Activated CD8-positive, alpha-beta T cell treated with anti-CD3 and anti-CD28 coated beads for 36 hours (primary cell): ENCODE data around the gene HRK. TPM values are rescaled to one million over a fixed set of nuclear protein-coding genes. Genes with fewer than 3 reads are reported as not detected.

ENCODE experiments used
- ATAC-seq: fragments of 200-7000 bp; cut with Tn5 transposase; one replicate; pipeline ENCODE4 v1.10.0; 2021; ENCODE audit warnings: mild to moderate bottlenecking, moderate library complexity
- CTCF ChIA-PET: fragments of 350-600 bp; sonication (Branson Sonifier 250); formaldehyde crosslinking; loops from one replicate; lab custom pipeline; 2021; ENCODE audit warnings: antibody characterized with exemption; lab: Charles Lee
- POLR2A ChIA-PET: fragments of 350-600 bp; sonication (Branson Sonifier 250); formaldehyde crosslinking; loops from one replicate; lab custom pipeline; 2021; ENCODE audit warnings: antibody characterized with exemption; lab: Charles Lee
- DNase-seq: peaks from one replicate; pipeline ENCODE4 v3.0.0-alpha.2; 2020
- H3K27ac Mint-ChIP-seq: one replicate; pipeline ENCODE4 v1.8.0; 2021; ENCODE audit warnings: mild to moderate bottlenecking, mixed read lengths
- H3K27me3 Mint-ChIP-seq: one replicate; pipeline ENCODE4 v1.8.0; 2021; ENCODE audit warnings: mixed read lengths
- H3K36me3 Mint-ChIP-seq: one replicate; pipeline ENCODE4 v1.8.0; 2021; ENCODE audit warnings: low read depth, mixed read lengths
- H3K4me1 Mint-ChIP-seq: one replicate; pipeline ENCODE4 v1.8.0; 2021; ENCODE audit warnings: low read depth, mixed read lengths
- H3K4me3 Mint-ChIP-seq: one replicate; pipeline ENCODE4 v1.8.0; 2021; ENCODE audit warnings: mild to moderate bottlenecking, moderate library complexity, mixed read lengths
- H3K9me3 Mint-ChIP-seq: one replicate; pipeline ENCODE4 v1.8.0; 2021; ENCODE audit warnings: mixed read lengths
- intact Hi-C: fragments of 100-400 bp; cut with micrococcal nuclease; formaldehyde crosslinking; loops from one replicate; pipeline ENCODE4 v1.10.0; 2022
- total RNA-seq, 2 experiments: library from RNA; stranded (reverse); gene quantifications; one replicate each; pipeline ENCODE4 v1.2.3, GENCODE V29; 2021
- TF ChIP-seq, protein P1 (sequence below): fragments of 200-600 bp; IDR thresholded peaks from one replicate; pipeline ENCODE4 v1.8.0; 2022; ENCODE audit warnings: antibody characterized with exemption, mild to moderate bottlenecking

Gene HRK
- total RNA-seq, 2 experiments from 2014 or later: not detected

DNA sequence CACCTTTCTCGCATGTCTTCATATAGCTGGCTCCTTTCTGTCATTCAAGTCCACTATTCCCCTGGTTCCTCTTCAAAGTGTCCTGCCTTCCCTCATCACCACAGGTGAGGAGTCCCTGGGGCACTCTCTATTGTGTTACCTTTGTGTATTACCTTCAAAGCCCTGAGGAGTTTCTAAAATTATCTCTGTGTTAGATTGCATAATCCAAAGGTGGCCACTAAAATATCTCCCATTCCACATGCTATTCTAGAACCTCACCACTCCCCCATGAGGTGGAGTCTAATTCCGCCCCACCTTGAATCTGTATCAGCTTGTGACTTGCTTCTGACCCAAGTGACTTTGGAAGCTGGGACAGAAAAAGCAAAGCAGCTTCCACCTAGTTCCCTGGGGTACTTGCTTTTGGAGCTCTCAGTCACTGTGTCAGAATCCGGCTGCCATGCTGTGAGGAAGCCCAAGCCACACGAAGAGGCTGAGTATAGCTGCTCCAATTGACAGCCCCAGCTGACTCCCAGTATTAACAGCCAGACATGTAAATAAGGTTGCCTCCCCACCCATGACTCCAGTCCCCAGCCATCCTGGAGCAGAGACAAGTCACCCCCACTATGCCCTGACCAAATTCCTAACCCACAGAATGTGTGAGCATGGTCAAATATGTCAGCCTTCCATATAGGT lies 6.8 kb downstream of the HRK start:
- ChIA-PET CTCF (interaction anchor here (1.0 to 2.1 kb wide), 2 partner anchors 11 to 171 kb away, joined by 4 to 7 read pairs; no protein-coding TSS in a partner anchor), POLR2A (no interaction called here)
- intact Hi-C loops: no loop called here
- Mint-ChIP-seq H3K36me3 (no peaks in the 10 kb centered on the region), H3K27ac (no peak overlapping the region), H3K4me1 (peaks cover 17% of the 10 kb centered on the region), H3K27me3 (peaks cover 37% of the 10 kb centered on the region), H3K9me3 (peaks cover 5% of the 10 kb centered on the region), H3K4me3 (no peak overlapping the region)
- no peak for ATAC-seq
- TF ChIP-seq, protein P1, sequence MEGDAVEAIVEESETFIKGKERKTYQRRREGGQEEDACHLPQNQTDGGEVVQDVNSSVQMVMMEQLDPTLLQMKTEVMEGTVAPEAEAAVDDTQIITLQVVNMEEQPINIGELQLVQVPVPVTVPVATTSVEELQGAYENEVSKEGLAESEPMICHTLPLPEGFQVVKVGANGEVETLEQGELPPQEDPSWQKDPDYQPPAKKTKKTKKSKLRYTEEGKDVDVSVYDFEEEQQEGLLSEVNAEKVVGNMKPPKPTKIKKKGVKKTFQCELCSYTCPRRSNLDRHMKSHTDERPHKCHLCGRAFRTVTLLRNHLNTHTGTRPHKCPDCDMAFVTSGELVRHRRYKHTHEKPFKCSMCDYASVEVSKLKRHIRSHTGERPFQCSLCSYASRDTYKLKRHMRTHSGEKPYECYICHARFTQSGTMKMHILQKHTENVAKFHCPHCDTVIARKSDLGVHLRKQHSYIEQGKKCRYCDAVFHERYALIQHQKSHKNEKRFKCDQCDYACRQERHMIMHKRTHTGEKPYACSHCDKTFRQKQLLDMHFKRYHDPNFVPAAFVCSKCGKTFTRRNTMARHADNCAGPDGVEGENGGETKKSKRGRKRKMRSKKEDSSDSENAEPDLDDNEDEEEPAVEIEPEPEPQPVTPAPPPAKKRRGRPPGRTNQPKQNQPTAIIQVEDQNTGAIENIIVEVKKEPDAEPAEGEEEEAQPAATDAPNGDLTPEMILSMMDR: no peak
- no peak for DNase-seq

DNA sequence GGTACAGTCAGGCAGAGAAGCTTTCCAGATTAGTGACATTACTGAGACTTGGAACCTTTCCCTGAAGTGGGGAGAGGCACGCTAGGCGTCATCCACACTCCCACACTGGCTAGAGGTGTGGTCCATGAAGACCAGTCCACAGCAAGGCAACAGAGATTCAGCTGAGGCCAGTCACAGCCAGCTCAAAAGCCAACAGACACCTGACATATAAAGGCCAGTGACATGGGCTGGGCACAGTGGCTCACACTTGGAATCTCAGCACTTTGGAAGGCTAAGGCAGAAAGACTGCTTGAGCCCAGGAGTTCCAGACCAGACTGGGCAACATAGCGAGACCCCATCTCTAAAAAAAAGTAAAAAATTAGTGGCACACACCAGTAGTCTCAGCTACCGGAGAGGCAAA lies 10.9 kb downstream of the HRK start:
- POLR2A ChIA-PET: no interaction called here
- peaks cover 5% of the 10 kb centered on the region for H3K9me3 Mint-ChIP-seq
- H3K36me3 Mint-ChIP-seq: no peaks in the 10 kb centered on the region
- H3K27ac Mint-ChIP-seq: no peak overlapping the region
- DNase-seq (no peak), ATAC-seq (no peak)
- CTCF ChIA-PET: no interaction called here
- H3K27me3 Mint-ChIP-seq: peaks cover 7% of the 10 kb centered on the region
- TF ChIP-seq, protein P1: no peak
- intact Hi-C loops: no loop called here
- H3K4me1 Mint-ChIP-seq: peaks cover 8% of the 10 kb centered on the region
- no peak overlapping the region for H3K4me3 Mint-ChIP-seq

DNA sequence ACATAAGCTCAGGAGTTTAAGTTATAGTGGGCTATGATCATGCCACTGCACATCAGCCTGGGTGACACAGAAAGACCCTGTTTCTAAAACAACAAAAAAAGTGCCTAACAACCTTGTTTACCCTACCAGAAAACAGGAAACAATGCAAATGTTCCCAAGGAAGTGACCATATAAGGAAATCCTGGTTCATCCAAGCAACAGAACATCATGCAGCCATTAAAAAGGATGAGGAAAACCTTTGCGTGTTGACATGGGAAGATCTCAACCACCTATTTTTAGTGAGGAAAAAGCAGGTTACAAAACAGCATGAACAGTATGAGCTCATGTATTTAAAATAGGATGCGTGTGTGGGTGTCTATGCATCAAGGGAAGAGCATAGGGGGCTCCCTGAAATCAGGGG lies 13.7 kb downstream of the HRK start:
- Mint-ChIP-seq H3K27ac (no peak overlapping the region), H3K27me3 (peaks cover 3% of the 10 kb centered on the region), H3K4me3 (no peak overlapping the region), H3K36me3 (no peaks in the 10 kb centered on the region), H3K9me3 (no peaks in the 10 kb centered on the region), H3K4me1 (no peaks in the 10 kb centered on the region)
- intact Hi-C loops: no loop called here
- no peak for DNase-seq
- ATAC-seq: no peak
- TF ChIP-seq, protein P1: no peak
- ChIA-PET POLR2A (no interaction called here), CTCF (no interaction called here)

DNA sequence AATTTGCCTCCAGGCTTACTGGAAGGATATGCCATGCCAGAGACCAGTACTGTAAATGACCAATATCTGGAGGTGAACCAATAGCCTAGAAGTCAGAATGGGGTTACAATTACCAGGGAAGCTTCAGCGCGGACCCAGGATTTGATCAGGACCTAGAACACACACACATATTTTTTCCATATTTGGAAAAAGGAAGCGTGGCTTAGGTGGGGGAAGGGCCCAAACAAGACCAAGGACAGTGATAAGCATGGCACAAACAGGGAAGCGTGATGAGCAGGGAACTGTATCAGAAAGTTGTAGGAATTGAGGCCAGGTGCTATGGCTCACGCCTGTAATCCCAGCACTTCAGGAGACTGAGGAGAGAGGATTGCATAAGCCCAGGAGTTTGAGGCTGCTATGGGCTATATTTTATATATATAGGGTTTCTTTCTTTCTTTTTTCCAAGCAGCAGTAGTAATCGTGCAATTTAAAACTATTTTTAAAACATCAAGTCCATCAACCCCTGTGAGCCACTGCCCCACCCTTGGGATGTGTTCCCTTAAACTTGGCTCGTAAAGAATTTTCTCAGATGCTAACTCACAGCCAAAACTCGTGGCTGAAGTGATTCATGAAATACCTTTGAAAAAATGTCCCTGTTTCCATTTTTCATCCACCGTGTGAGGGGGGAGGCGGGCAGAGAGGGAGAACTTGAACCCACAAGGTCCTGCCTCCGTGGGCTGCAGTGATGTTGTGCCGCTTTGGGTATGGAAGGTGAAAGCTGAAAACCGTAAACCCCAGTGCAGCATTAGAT lies 16.7 kb downstream of the HRK start:
- H3K4me3 Mint-ChIP-seq: no peak overlapping the region
- TF ChIP-seq, protein P1: no peak
- H3K4me1 Mint-ChIP-seq: peaks cover 7% of the 10 kb centered on the region
- peaks cover 8% of the 10 kb centered on the region for H3K27me3 Mint-ChIP-seq
- no peak for ATAC-seq
- ChIA-PET POLR2A (no interaction called here), CTCF (no interaction called here)
- no peak for DNase-seq
- intact Hi-C loops: no loop called here
- H3K36me3 Mint-ChIP-seq: no peaks in the 10 kb centered on the region
- no peak overlapping the region for H3K27ac Mint-ChIP-seq
- H3K9me3 Mint-ChIP-seq: no peaks in the 10 kb centered on the region

DNA sequence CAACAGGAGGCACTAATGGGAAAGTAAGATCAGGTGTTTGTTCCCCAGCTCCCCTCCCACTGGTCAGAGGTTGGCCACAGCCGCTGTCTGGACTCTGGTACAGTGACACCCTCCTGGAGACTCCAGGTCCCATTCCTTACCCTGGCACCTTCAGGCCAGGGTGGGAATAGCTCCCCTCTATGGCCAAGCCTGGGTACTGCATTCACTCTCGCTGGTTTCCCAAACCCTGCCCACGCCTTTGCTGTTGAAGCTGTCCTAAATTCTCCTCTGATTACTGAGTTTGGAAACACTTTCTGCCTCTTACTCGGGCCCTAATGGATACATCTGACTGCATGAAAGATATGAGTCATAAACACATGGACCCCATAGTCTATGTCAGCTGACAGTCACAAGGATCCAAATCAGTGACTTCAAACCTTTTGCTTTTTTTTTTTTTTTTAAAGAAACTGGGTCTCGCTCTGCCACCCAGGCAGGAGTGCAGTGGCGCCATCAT lies 17.9 kb downstream of the HRK start:
- intact Hi-C loops: no loop called here
- POLR2A ChIA-PET: no interaction called here
- Mint-ChIP-seq H3K4me3 (no peak overlapping the region), H3K27ac (no peak overlapping the region), H3K4me1 (peaks cover 7% of the 10 kb centered on the region), H3K27me3 (peaks cover 12% of the 10 kb centered on the region), H3K9me3 (no peaks in the 10 kb centered on the region), H3K36me3 (no peaks in the 10 kb centered on the region)
- DNase-seq (peak; percentile 36), ATAC-seq (peak; percentile 51)
- TF ChIP-seq, protein P1: peak; percentile 47
- CTCF ChIA-PET: interaction anchor here (0.7 to 1.7 kb wide), 8 partner anchors 8 to 165 kb away, joined by 3 to 4 read pairs (median 4); no protein-coding TSS in a partner anchor
